Liver (tissue), 3 donors: Measurements from ENCODE around the gene SOBP.

ENCODE experiments used
- ATF3 ChIP-seq: IDR thresholded peaks from 2 replicates; pipeline ENCODE4 v1.6.1; 2016; ENCODE audit warnings: antibody characterized with exemption
- CTCF ChIP-seq: fragments of 150-350 bp; IDR thresholded peaks from 2 replicates; pipeline ENCODE4 v1.5.1; 2017; ENCODE audit warnings: improper control_type of control experiment, low read depth, low read length; ENCODE audit not compliant: missing input control
- GABPA ChIP-seq, 2 donors: IDR thresholded peaks in 1 of 2; conservative IDR thresholded peaks in 1 of 2; 2 replicates each; pipeline ENCODE4 v1.6.1; 2016; ENCODE audit warnings: antibody characterized with exemption in 2 of 2, mild to moderate bottlenecking in 1 of 2, moderate library complexity in 1 of 2
- RAD21 ChIP-seq, 2 donors: IDR thresholded peaks; 2 replicates each; pipeline ENCODE4 v1.6.1; 2016; ENCODE audit warnings: antibody characterized with exemption in 2 of 2, mild to moderate bottlenecking in 2 of 2
- REST ChIP-seq: IDR thresholded peaks from 2 replicates; pipeline ENCODE4 v1.6.1; 2016; ENCODE audit warnings: antibody characterized with exemption, mild to moderate bottlenecking
- SP1 ChIP-seq: IDR thresholded peaks from 2 replicates; pipeline ENCODE4 v1.6.1; 2018; ENCODE audit warnings: antibody characterized with exemption, mild to moderate bottlenecking
- TAF1 ChIP-seq: conservative IDR thresholded peaks from 2 replicates; pipeline ENCODE4 v1.6.1; 2016; ENCODE audit warnings: antibody characterized with exemption, mild to moderate bottlenecking
- YY1 ChIP-seq: IDR thresholded peaks from 2 replicates; pipeline ENCODE4 v1.6.1; 2016; ENCODE audit warnings: antibody characterized with exemption, mild to moderate bottlenecking
- TF ChIP-seq, protein P1 (sequence below): IDR thresholded peaks from 2 replicates; pipeline ENCODE4 v1.6.1; 2016; ENCODE audit warnings: antibody characterized with exemption
- donor health status: healthy.
- donor health status: healthy.

- TF ChIP-seq, protein P1, sequence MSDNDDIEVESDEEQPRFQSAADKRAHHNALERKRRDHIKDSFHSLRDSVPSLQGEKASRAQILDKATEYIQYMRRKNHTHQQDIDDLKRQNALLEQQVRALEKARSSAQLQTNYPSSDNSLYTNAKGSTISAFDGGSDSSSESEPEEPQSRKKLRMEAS: no peak
- TF ChIP-seq CTCF: no peak
- no peak for TF ChIP-seq SP1
- no peak for TF ChIP-seq ATF3
- no peak for TF ChIP-seq YY1
- TF ChIP-seq TAF1: no peak
- TF ChIP-seq GABPA (IDR thresholded peaks at IDR 0.05 in 1 of 2, conservative IDR thresholded peaks at IDR 0.05 in 1 of 2): no peak
- TF ChIP-seq REST: no peak
- no peak for TF ChIP-seq RAD21 (IDR thresholded peaks at IDR 0.05)
Measured at GRCh38 chr6:107537559-107537958, 47.6 kb downstream of the SOBP start.
